CD8-positive, alpha-beta memory T cell (primary cell): ENCODE data around the gene TTC8. TPM values are rescaled to one million over a fixed set of nuclear protein-coding genes. Genes with fewer than 3 reads are reported as not detected.

Experiments used
- CTCF ChIA-PET: fragments of 350-600 bp; sonication (Branson Sonifier 250); formaldehyde crosslinking; loops from one replicate; lab custom pipeline; 2021; ENCODE audit warnings: antibody characterized with exemption; lab: Charles Lee
- POLR2A ChIA-PET: fragments of 350-600 bp; sonication (Branson Sonifier 250); formaldehyde crosslinking; loops from one replicate; lab custom pipeline; 2021; ENCODE audit warnings: antibody characterized with exemption; lab: Charles Lee
- DNase-seq, 5 donors: peaks; one replicate each; pipeline versions ENCODE4 v3.0.0 to v3.0.0-alpha.2; 2020 to 2022; ENCODE audit warnings: mixed read lengths in 1 of 5
- H3K27ac ChIP-seq: one replicate; pipeline ENCODE4 v1.7.0; 2013; ENCODE audit warnings: low read depth, mild to moderate bottlenecking, low read length, moderate library complexity
- H3K27me3 ChIP-seq: 2 replicates; pipeline ENCODE4 v1.7.0; 2013; ENCODE audit warnings: low read length, mild to moderate bottlenecking; ENCODE audit not compliant: insufficient read depth, poor library complexity, severe bottlenecking
- H3K36me3 ChIP-seq: 2 replicates; pipeline ENCODE4 v1.7.0; 2013; ENCODE audit warnings: mild to moderate bottlenecking, low read length, moderate library complexity; ENCODE audit not compliant: insufficient read depth
- H3K4me1 ChIP-seq: 2 replicates; pipeline ENCODE4 v1.7.0; 2013; ENCODE audit warnings: mild to moderate bottlenecking, low read length, moderate library complexity; ENCODE audit not compliant: insufficient read depth
- H3K4me3 ChIP-seq: 2 replicates; pipeline ENCODE4 v1.7.0; 2013; ENCODE audit warnings: mild to moderate bottlenecking, low read length
- H3K9me3 ChIP-seq: 2 replicates; pipeline ENCODE4 v1.7.0; 2013; ENCODE audit warnings: mild to moderate bottlenecking, low read length
- H3K27ac Mint-ChIP-seq, 8 donors: one replicate each; pipeline ENCODE4 v1.8.0; 2020 to 2021; ENCODE audit warnings: mixed read lengths in 8 of 8, mild to moderate bottlenecking in 6 of 8, inconsistent platforms in 3 of 8, moderate library complexity in 3 of 8
- H3K27me3 Mint-ChIP-seq, 2 donors: one replicate each; pipeline ENCODE4 v1.8.0; 2020 to 2021; ENCODE audit warnings: mixed read lengths in 2 of 2, mild to moderate bottlenecking in 1 of 2, moderate library complexity in 1 of 2
- H3K36me3 Mint-ChIP-seq, 3 donors: one replicate each; pipeline ENCODE4 v1.8.0; 2020 to 2021; ENCODE audit warnings: mixed read lengths in 3 of 3, inconsistent platforms in 1 of 3, mild to moderate bottlenecking in 1 of 3
- H3K4me1 Mint-ChIP-seq, 3 donors: one replicate each; pipeline ENCODE4 v1.8.0; 2020 to 2021; ENCODE audit warnings: mixed read lengths in 3 of 3, inconsistent platforms in 1 of 3, mild to moderate bottlenecking in 1 of 3
- H3K4me3 Mint-ChIP-seq, 7 donors: one replicate each; pipeline ENCODE4 v1.8.0; 2020 to 2021; ENCODE audit warnings: mixed read lengths in 7 of 7, mild to moderate bottlenecking in 6 of 7, moderate library complexity in 4 of 7, inconsistent platforms in 2 of 7
- H3K9me3 Mint-ChIP-seq, 5 donors: one replicate each; pipeline ENCODE4 v1.8.0; 2020 to 2022; ENCODE audit warnings: mixed read lengths in 5 of 5, mild to moderate bottlenecking in 3 of 5, moderate library complexity in 2 of 5, inconsistent platforms in 1 of 5
- polyA plus RNA-seq: library from polyadenylated mRNA; unstranded; fragments of 300-500 nt; fragmentation: Illumina TruSeq; gene quantifications from one replicate; pipeline ENCODE4 v1.2.3, GENCODE V29; 2021
- total RNA-seq, 2 experiments: library from RNA; stranded (reverse); gene quantifications; one replicate each; pipeline ENCODE4 v1.2.3, GENCODE V29; 2021

TTC8 gene
- total and polyA plus RNA-seq, 3 experiments from 2014 or later = 1.4 to 5.9 (median 5.9) TPM

DNA sequence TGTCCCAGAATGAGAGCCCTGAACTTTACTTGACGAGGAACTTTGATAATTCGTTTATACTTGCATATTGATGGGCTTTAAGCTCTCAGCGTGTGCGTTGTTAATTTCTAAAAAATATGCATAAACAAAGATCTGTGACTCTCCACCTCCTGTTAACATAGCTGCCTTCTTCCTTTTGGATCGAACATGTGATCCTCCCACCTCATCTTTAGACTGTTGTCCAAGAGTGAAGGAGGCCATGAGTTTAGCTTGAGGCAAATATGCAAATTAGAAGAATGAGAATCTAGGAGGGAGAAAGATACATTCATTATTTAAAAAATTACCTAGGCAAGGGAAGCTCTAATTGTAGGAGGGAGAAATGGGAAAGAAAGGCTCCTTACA, 617 bp downstream of the TTC8 start:
- Histone ChIP-seq H3K4me1 (peaks cover 8% of the 10 kb centered on the region), H3K36me3 (no peaks in the 10 kb centered on the region), H3K27me3 (no peaks in the 10 kb centered on the region), H3K4me3 (peak overlapping the region; percentile 81), H3K9me3 (no peaks in the 10 kb centered on the region), H3K27ac (peak overlapping the region; percentile 55)
- POLR2A ChIA-PET = no interaction called here
- CTCF ChIA-PET = interaction anchor here (0.8 to 2.1 kb wide), 3 partner anchors 9 to 33 kb away, joined by 3 to 8 read pairs (median 3); partner anchors contain the start of gene EML5
- Mint-ChIP-seq H3K36me3 (peaks cover 0 to 3% (median 0%) of the 10 kb centered on the region in 3 donors), H3K9me3 (no peaks in the 10 kb centered on the region), H3K27ac (peak overlapping the region in 5 of 8 donors; percentile 42 to 89 (median 76)), H3K4me3 (peak overlapping the region; percentile 77 to 96 (median 89)), H3K4me1 (peaks cover 13 to 16% (median 16%) of the 10 kb centered on the region in 3 donors), H3K27me3 (peaks cover 10 to 11% of the 10 kb centered on the region in 2 donors)
- DNase-seq = no peak

DNA sequence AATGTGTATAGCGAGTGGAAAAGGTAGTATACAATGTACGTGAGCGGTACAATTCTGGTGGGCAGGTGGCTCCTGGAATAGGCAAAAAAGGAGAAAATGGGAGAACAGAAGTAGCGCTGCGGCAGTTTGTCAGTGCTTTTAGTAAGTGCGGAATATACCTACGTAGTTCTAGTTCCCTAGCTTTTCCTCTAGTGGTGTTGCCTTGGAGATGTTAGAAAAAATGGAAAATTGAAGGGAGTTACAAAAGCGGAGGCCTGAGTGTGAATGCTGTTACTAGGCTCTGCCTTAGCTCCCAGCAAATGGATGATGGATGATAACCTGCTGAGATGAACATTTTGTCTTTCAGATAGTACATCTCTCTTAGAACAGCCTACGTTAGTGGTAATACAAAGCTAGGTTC, 1.1 kb downstream of the TTC8 start:
- Mint-ChIP-seq H3K27ac (peak overlapping the region in 5 of 8 donors; percentile 35 to 89 (median 54)), H3K4me1 (peaks cover 13 to 16% (median 16%) of the 10 kb centered on the region in 3 donors), H3K27me3 (peaks cover 8 to 10% of the 10 kb centered on the region in 2 donors), H3K4me3 (peak overlapping the region; percentile 3 to 93 (median 87)), H3K36me3 (peaks cover 0 to 3% (median 0%) of the 10 kb centered on the region in 3 donors), H3K9me3 (no peaks in the 10 kb centered on the region)
- CTCF ChIA-PET = interaction anchor here (0.8 to 2.1 kb wide), 3 partner anchors 9 to 33 kb away, joined by 3 to 8 read pairs (median 3); partner anchors contain the start of gene EML5
- DNase-seq = no peak
- POLR2A ChIA-PET = no interaction called here
- Histone ChIP-seq H3K4me3 (no peak overlapping the region), H3K27me3 (no peaks in the 10 kb centered on the region), H3K9me3 (no peaks in the 10 kb centered on the region), H3K4me1 (peaks cover 8% of the 10 kb centered on the region), H3K27ac (no peak overlapping the region), H3K36me3 (no peaks in the 10 kb centered on the region)

GRCh38 chr14:88829188-88829587, 4.7 kb downstream of the TTC8 start:
- no peak overlapping the region for H3K27ac Mint-ChIP-seq
- CTCF ChIA-PET = no interaction called here
- H3K4me3 Mint-ChIP-seq = no peak overlapping the region

GRCh38 chr14:88829685-88830302, 5.3 kb downstream of the TTC8 start:
- Histone ChIP-seq H3K36me3 (no peaks in the 10 kb centered on the region), H3K27me3 (no peaks in the 10 kb centered on the region), H3K4me1 (peaks cover 7% of the 10 kb centered on the region), H3K9me3 (no peaks in the 10 kb centered on the region), H3K27ac (no peak overlapping the region), H3K4me3 (no peak overlapping the region)
- H3K27me3 Mint-ChIP-seq = peaks cover 7 to 10% of the 10 kb centered on the region in 2 donors
- H3K4me3 Mint-ChIP-seq = no peak overlapping the region
- H3K4me1 Mint-ChIP-seq = peaks cover 5 to 8% (median 6%) of the 10 kb centered on the region in 3 donors
- POLR2A ChIA-PET = no interaction called here
- no peaks in the 10 kb centered on the region for H3K36me3 Mint-ChIP-seq
- H3K27ac Mint-ChIP-seq = no peak overlapping the region
- H3K9me3 Mint-ChIP-seq = no peaks in the 10 kb centered on the region
- CTCF ChIA-PET = interaction anchor here (1.5 kb wide), 1 partner anchor 9 kb away, joined by 3 read pairs; no protein-coding TSS in a partner anchor
- no peak for DNase-seq

More at GRCh38 chr14:88829188-88829587, 4.7 kb downstream of the TTC8 start:
- no peak overlapping the region for H3K27ac ChIP-seq
- Mint-ChIP-seq H3K9me3 (no peaks in the 10 kb centered on the region), H3K36me3 (peaks cover 0 to under 1% (median 0%) of the 10 kb centered on the region in 3 donors), H3K4me1 (peaks cover 8 to 12% (median 9%) of the 10 kb centered on the region in 3 donors), H3K27me3 (peaks cover 10% of the 10 kb centered on the region in 2 donors)
- H3K9me3 ChIP-seq = no peaks in the 10 kb centered on the region
- DNase-seq = no peak
- no peak overlapping the region for H3K4me3 ChIP-seq
- H3K36me3 ChIP-seq = no peaks in the 10 kb centered on the region
- peaks cover 8% of the 10 kb centered on the region for H3K4me1 ChIP-seq
- no peaks in the 10 kb centered on the region for H3K27me3 ChIP-seq
- POLR2A ChIA-PET = no interaction called here

- Mint-ChIP-seq H3K36me3 (no peaks in the 10 kb centered on the region), H3K27me3 (peaks cover 4 to 7% of the 10 kb centered on the region in 2 donors), H3K4me3 (no peak overlapping the region), H3K9me3 (no peaks in the 10 kb centered on the region), H3K4me1 (no peaks in the 10 kb centered on the region), H3K27ac (no peak overlapping the region)
- Histone ChIP-seq H3K27ac (no peak overlapping the region), H3K4me1 (no peaks in the 10 kb centered on the region), H3K27me3 (no peaks in the 10 kb centered on the region), H3K9me3 (no peaks in the 10 kb centered on the region), H3K36me3 (no peaks in the 10 kb centered on the region), H3K4me3 (no peak overlapping the region)
- POLR2A ChIA-PET = no interaction called here
- DNase-seq = no peak
- CTCF ChIA-PET = no interaction called here
Observed at GRCh38 chr14:88831284-88831683, 6.8 kb downstream of the TTC8 start.

DNA sequence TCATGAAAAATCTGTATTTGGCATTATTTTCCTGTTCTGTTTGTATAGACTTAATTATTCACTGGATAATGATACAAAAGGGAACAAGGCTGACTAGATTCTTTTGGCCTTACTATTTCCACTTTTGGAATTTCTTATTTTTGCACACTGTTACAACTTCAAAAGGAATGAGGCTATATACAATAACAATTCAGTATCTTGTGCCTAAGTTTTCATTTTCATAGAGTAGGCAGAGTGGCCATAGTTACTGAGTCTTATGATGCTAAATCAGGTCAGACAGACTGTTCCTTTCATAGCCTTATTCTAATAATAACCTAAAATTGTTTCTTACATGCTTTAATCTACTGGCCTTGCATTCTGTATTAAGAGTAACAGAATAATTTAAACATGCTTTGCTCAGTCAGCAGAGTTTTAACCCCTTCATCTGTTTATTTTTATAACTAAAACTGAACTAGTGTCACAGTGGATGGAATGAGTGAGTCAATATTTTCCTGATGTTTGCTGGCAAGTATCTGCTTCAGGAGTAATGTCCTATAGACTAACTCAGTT, 10.5 kb downstream of the TTC8 start:
- DNase-seq = no peak
- ChIA-PET POLR2A (no interaction called here), CTCF (interaction anchor here (1.4 kb wide), 1 partner anchor 10 kb away, joined by 3 read pairs; the partner anchor contains the start of gene TTC8)
- Mint-ChIP-seq H3K27me3 (peaks cover 6 to 17% of the 10 kb centered on the region in 2 donors), H3K36me3 (peaks cover 0 to 4% (median 3%) of the 10 kb centered on the region in 3 donors), H3K9me3 (no peaks in the 10 kb centered on the region), H3K4me1 (no peaks in the 10 kb centered on the region), H3K4me3 (no peak overlapping the region), H3K27ac (no peak overlapping the region)
- H3K27me3 ChIP-seq = no peaks in the 10 kb centered on the region
- H3K4me3 ChIP-seq = no peak overlapping the region
- H3K4me1 ChIP-seq = no peaks in the 10 kb centered on the region
- no peaks in the 10 kb centered on the region for H3K9me3 ChIP-seq
- H3K36me3 ChIP-seq = no peaks in the 10 kb centered on the region
- H3K27ac ChIP-seq = no peak overlapping the region

DNA sequence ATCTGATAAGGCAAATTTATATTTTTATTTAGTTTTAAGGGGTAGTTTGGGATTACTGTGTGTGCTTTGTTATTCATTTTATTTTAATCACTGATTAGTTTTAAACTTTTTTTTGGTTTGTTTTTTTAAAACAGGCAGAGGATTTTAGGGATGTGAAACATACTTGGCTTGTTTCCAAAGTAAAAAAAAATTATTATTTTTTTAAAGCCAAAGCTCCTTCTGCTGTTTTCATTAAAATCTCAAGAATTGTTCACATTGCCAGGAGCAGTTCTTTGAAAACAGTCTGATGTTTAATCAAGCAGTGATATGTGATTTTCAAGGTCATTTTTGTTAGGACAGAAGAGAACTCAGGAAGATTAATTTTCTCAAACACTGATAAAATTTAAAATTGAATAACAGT, 11.2 kb downstream of the TTC8 start:
- Mint-ChIP-seq H3K27me3 (peaks cover 6 to 17% of the 10 kb centered on the region in 2 donors), H3K4me1 (no peaks in the 10 kb centered on the region), H3K36me3 (peaks cover 0 to 4% (median 3%) of the 10 kb centered on the region in 3 donors), H3K9me3 (no peaks in the 10 kb centered on the region), H3K4me3 (no peak overlapping the region), H3K27ac (no peak overlapping the region)
- H3K9me3 ChIP-seq = no peaks in the 10 kb centered on the region
- no peaks in the 10 kb centered on the region for H3K36me3 ChIP-seq
- no peak for DNase-seq
- CTCF ChIA-PET = no interaction called here
- no peak overlapping the region for H3K4me3 ChIP-seq
- H3K4me1 ChIP-seq = no peaks in the 10 kb centered on the region
- H3K27ac ChIP-seq = no peak overlapping the region
- POLR2A ChIA-PET = no interaction called here
- no peaks in the 10 kb centered on the region for H3K27me3 ChIP-seq

DNA sequence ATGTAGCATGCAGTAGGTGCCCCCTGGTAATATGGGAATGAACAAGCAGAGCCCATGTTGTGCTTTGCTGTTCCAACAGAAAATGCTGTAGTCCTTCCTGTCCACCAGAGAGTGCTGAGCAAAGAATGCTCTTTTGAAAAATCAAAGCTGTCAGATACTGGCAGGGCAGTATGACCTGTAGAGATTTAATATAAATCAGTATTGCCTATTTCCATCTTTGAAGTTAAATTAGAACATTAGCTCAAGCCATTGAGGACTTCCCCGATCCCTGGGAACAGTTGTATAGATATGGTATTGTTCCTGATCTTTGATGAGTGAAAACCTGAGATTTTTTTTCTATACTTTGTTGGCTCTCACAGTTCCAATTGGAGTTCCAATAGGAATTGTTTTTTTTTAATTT, 13.0 kb downstream of the TTC8 start:
- no peak for DNase-seq
- no peaks in the 10 kb centered on the region for H3K9me3 ChIP-seq
- ChIA-PET CTCF (no interaction called here), POLR2A (no interaction called here)
- no peaks in the 10 kb centered on the region for H3K4me1 ChIP-seq
- peaks cover 2 to 4% (median 4%) of the 10 kb centered on the region in 3 donors for H3K36me3 Mint-ChIP-seq
- no peak overlapping the region for H3K4me3 Mint-ChIP-seq
- H3K36me3 ChIP-seq = no peaks in the 10 kb centered on the region
- H3K4me3 ChIP-seq = no peak overlapping the region
- no peaks in the 10 kb centered on the region for H3K27me3 ChIP-seq
- H3K27ac ChIP-seq = no peak overlapping the region
- no peak overlapping the region for H3K27ac Mint-ChIP-seq
- peaks cover 4 to 17% of the 10 kb centered on the region in 2 donors for H3K27me3 Mint-ChIP-seq
- H3K9me3 Mint-ChIP-seq = no peaks in the 10 kb centered on the region
- no peaks in the 10 kb centered on the region for H3K4me1 Mint-ChIP-seq
